Measurements from ENCODE around the gene MTIF2.

- TF ChIP-seq RAD21 (conservative IDR thresholded peaks at IDR 0.05 in 1 of 2, IDR thresholded peaks at IDR 0.05 in 1 of 2), result no peak
- TF ChIP-seq POLR2A (IDR thresholded peaks at IDR 0.05; ENCODE audit: low read length), result no peak
- TF ChIP-seq CTCF (IDR thresholded peaks at IDR 0.05), result no peak
- TF ChIP-seq MYC (IDR thresholded peaks at IDR 0.05; ENCODE audit: borderline replicate concordance, low read length), result no peak
- TF ChIP-seq EHF (CRISPR knock-in tag; IDR thresholded peaks at IDR 0.05), result no peak
These were observed 16.2 kb downstream of the MTIF2 start for GRCh38 chr2:55252832-55253231.
